Endothelial cell of umbilical vein (primary cell): ENCODE results near the gene PRLR.

Experiments
- CTCF ChIP-seq, 2 donors: IDR thresholded peaks; 1 replicate in 1 of 2; 2 replicates in 1 of 2; pipeline ENCODE4 v1.5.1; 2011; ENCODE audit warnings: low read length in 2 of 2, mild to moderate bottlenecking in 2 of 2, moderate library complexity in 2 of 2, control low read depth in 1 of 2, inconsistent platforms in 1 of 2, low read depth in 1 of 2; ENCODE audit not compliant: insufficient read depth in 1 of 2; ENCODE audit errors: extremely low read depth in 1 of 2
- EZH2 ChIP-seq: IDR thresholded peaks from 2 replicates; pipeline ENCODE4 v1.6.1; 2012; ENCODE audit warnings: borderline replicate concordance, low read depth, mild to moderate bottlenecking, moderate library complexity, low read length, inconsistent platforms; ENCODE audit not compliant: severe bottlenecking
- GATA2 ChIP-seq: IDR thresholded peaks from 2 replicates; pipeline ENCODE4 v1.7.0; 2011; ENCODE audit warnings: low read depth, mild to moderate bottlenecking, moderate library complexity, mixed read lengths, low read length; ENCODE audit not compliant: insufficient read length, insufficient read depth
- JUN ChIP-seq: IDR thresholded peaks from 2 replicates; pipeline ENCODE4 v1.6.1; 2011; ENCODE audit warnings: borderline replicate concordance, low read depth; ENCODE audit not compliant: insufficient read length, insufficient read depth
- MAX ChIP-seq: IDR thresholded peaks from 2 replicates; pipeline ENCODE4 v1.6.1; 2011; ENCODE audit not compliant: insufficient read depth, insufficient read length
- POLR2A ChIP-seq: IDR thresholded peaks from 2 replicates; pipeline ENCODE4 v1.6.1; 2012; ENCODE audit warnings: low read depth, mild to moderate bottlenecking, control low read depth, low read length
- POLR2AphosphoS5 ChIP-seq: IDR thresholded peaks from 2 replicates; pipeline ENCODE4 v1.6.1; 2012; ENCODE audit warnings: low read depth, mild to moderate bottlenecking, control low read depth, low read length, moderate library complexity; ENCODE audit not compliant: insufficient read depth

DNA sequence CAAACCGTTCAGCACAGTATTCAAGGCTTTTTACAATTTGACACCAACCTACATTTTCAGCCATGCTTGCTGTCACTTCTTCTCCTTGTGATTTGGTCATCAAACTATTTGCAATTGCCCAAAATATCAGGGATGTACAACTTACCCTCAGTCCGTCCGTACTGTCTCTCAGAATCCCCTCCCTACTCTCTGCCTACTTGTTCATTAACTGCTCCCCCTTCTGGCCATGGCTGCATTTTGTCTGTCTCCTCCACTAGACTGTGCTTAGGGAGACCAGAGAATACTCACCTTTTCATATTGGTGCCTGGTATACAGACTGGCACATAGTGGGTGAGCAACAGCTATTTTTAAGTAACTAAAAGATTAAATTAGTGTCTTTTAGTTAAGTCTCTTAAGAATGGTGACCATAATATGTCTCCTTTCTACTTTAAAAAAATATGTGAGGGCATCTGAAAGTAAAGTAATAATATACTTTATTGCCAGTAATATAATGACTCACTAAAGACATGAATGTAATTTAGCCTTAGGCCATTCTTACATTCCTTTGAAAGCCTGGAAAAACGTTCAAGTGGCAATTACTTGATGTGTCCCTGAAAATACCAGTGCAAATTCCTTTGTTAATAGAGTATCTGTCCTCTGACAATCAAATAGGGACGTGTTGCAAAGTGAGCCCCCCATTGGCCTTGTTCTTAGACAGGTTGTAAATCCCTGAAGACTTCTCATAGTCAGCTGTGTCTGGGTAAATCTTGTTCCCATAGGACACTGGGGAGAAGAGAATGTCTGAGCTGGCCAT, 27.8 kb downstream of the PRLR start:
- peak; percentile 43 to 50 for TF ChIP-seq CTCF (IDR thresholded peaks at IDR 0.05; ENCODE audit: extremely low read depth in 1 of 2, insufficient read depth in 1 of 2, low read depth in 1 of 2, low read length in 2 of 2)
- TF ChIP-seq GATA2: no peak
- TF ChIP-seq EZH2: no peak
- TF ChIP-seq POLR2A: no peak
- no peak for TF ChIP-seq POLR2AphosphoS5
- TF ChIP-seq MAX: no peak
- TF ChIP-seq JUN: no peak
